K562 (cell line): ENCODE results near the gene C2CD5. TPM values are rescaled to one million over a fixed set of nuclear protein-coding genes. Genes with fewer than 3 reads are reported as not detected.

ENCODE experiments used
- AFF1 ChIP-seq, 2 experiments: fragments of 450-650 bp; IDR thresholded peaks; 2 replicates each; pipeline ENCODE4 v1.6.1; 2018; ENCODE audit warnings: mild to moderate bottlenecking in 2 of 2, low read depth in 1 of 2; ENCODE audit not compliant: partially characterized antibody in 2 of 2
- CBFB ChIP-seq: sonication (generic); formaldehyde crosslinking; IDR thresholded peaks from 2 replicates; pipeline ENCODE4 v1.4.0; 2020; ENCODE audit warnings: mild to moderate bottlenecking, missing genetic modification reagents
- CLOCK ChIP-seq: fragments of 250-450 bp; sonication (Bioruptor Pico); IDR thresholded peaks from 2 replicates; pipeline ENCODE4 v1.4.0; 2020; ENCODE audit warnings: mild to moderate bottlenecking, moderate library complexity, borderline replicate concordance
- MNT ChIP-seq, 2 experiments: fragments of 450-650 bp; conservative IDR thresholded peaks; 2 replicates each; pipeline ENCODE4 v1.6.1; 2017; ENCODE audit warnings: mild to moderate bottlenecking in 2 of 2, moderate library complexity in 2 of 2
- PRDM10 ChIP-seq: fragments of 450-650 bp; IDR thresholded peaks from 2 replicates; pipeline ENCODE4 v1.6.1; 2018; ENCODE audit not compliant: partially characterized antibody
- PURB ChIP-seq: sonication (generic); formaldehyde crosslinking; IDR thresholded peaks from 2 replicates; pipeline ENCODE4 v1.9.0; 2021; ENCODE audit warnings: low read depth, mild to moderate bottlenecking, missing genetic modification reagents
- TFAP4 ChIP-seq: sonication (generic); formaldehyde crosslinking; IDR thresholded peaks from 2 replicates; pipeline ENCODE4 v1.8.0; 2022; ENCODE audit warnings: missing genetic modification reagents, mild to moderate bottlenecking, moderate library complexity, borderline replicate concordance
- TRIM25 ChIP-seq: fragments of 450-650 bp; IDR thresholded peaks from 2 replicates; pipeline ENCODE4 v1.7.0; 2016; ENCODE audit warnings: borderline replicate concordance
- ZNF431 ChIP-seq: sonication (generic); formaldehyde crosslinking; IDR thresholded peaks from 2 replicates; pipeline ENCODE4 v1.8.0; 2022; ENCODE audit warnings: mild to moderate bottlenecking, missing genetic modification reagents
- polyA plus RNA-seq, 8 experiments: library from polyadenylated mRNA; depleted of rRNA in 4 of 8; stranded (reverse) in 5 of 8; unstranded in 3 of 8; fragments of >200 nt; fragmentation: Nextera tagmentation in 2 of 8; fragmentation: Illumina TruSeq in 1 of 8; extraction: Ambion mirVana in 2 of 8; extraction: Trizol in 1 of 8; gene quantifications; 2 replicates each; pipeline versions ENCODE4 v1.2.1 to v1.2.3, GENCODE V29; 2011 to 2014; ENCODE audit warnings: inconsistent platforms in 1 of 8, missing spikeins in 1 of 8
- total RNA-seq, 7 experiments: library from RNA; depleted of rRNA in 6 of 7; stranded (reverse); fragments of >200 nt in 6 of 7; fragmentation: Illumina TruSeq in 2 of 7; extraction: Trizol in 2 of 7; gene quantifications; 2 replicates each; pipeline versions ENCODE4 v1.2.1 to v1.2.3, GENCODE V29; 2011 to 2021; ENCODE audit warnings: low replicate concordance in 1 of 7

The C2CD5 gene
- total and polyA plus RNA-seq, 9 of the 15 experiments (the other 6 are each of a cell fraction or from before 2014, with no cell fraction given) = 5.1 to 24.1 (median 14.3) TPM

GRCh38 chr12:22544038-22544979, at the start of gene C2CD5 (continued):
- TF ChIP-seq AFF1 (IDR thresholded peaks at IDR 0.05; ENCODE audit: low read depth in 1 of 2, partially characterized antibody in 2 of 2) (peak in 1 of 2 experiments; percentile 68), TFAP4 (CRISPR knock-in tag) (peak; percentile 95), CLOCK (no peak), CBFB (CRISPR knock-in tag) (no peak), PRDM10 (peak; percentile 61), MNT (conservative IDR thresholded peaks at IDR 0.05) (peak in 1 of 2 experiments; percentile 83), ZNF431 (no peak), PURB (CRISPR knock-in tag) (no peak), TRIM25 (no peak)
